NT2/D1 (cell line): ENCODE data around the gene DOCK1.

Source experiments
- DNase-seq: peaks from one replicate; pipeline ENCODE4 v3.0.0-alpha.2; 2011; ENCODE audit warnings: low read depth, low spot score
- H3K27me3 ChIP-seq: 2 replicates; pipeline ENCODE4 v1.6.0; 2011; ENCODE audit warnings: mild to moderate bottlenecking; ENCODE audit not compliant: insufficient read length, insufficient read depth
- H3K36me3 ChIP-seq: 2 replicates; pipeline ENCODE4 v1.6.1; 2011; ENCODE audit warnings: mild to moderate bottlenecking, low read length, mixed read lengths; ENCODE audit not compliant: insufficient read depth, insufficient read length
- H3K4me1 ChIP-seq: 2 replicates; pipeline ENCODE4 v1.5.1; 2011; ENCODE audit not compliant: insufficient read depth, insufficient read length
- H3K4me3 ChIP-seq: 2 replicates; pipeline ENCODE4 v1.5.1; 2011; ENCODE audit warnings: low read depth; ENCODE audit not compliant: insufficient read length
- H3K9ac ChIP-seq: 2 replicates; pipeline ENCODE4 v1.6.0; 2011; ENCODE audit warnings: low read depth; ENCODE audit not compliant: insufficient read length
- H3K9me3 ChIP-seq: 2 replicates; pipeline ENCODE4 v1.5.1; 2011; ENCODE audit warnings: mild to moderate bottlenecking, low read length; ENCODE audit not compliant: insufficient read depth
- SUZ12 ChIP-seq: IDR thresholded peaks from 2 replicates; pipeline ENCODE4 v1.6.1; 2011; ENCODE audit not compliant: insufficient read length, insufficient read depth; ENCODE audit errors: extremely low read depth
- YY1 ChIP-seq: IDR thresholded peaks from 2 replicates; pipeline ENCODE4 v1.6.1; 2011; ENCODE audit not compliant: insufficient read length, insufficient read depth
- ZNF274 ChIP-seq: IDR thresholded peaks from 2 replicates; pipeline ENCODE4 v1.6.1; 2011; ENCODE audit warnings: mild to moderate bottlenecking, low read depth, low read length

The DOCK1 gene

DNA sequence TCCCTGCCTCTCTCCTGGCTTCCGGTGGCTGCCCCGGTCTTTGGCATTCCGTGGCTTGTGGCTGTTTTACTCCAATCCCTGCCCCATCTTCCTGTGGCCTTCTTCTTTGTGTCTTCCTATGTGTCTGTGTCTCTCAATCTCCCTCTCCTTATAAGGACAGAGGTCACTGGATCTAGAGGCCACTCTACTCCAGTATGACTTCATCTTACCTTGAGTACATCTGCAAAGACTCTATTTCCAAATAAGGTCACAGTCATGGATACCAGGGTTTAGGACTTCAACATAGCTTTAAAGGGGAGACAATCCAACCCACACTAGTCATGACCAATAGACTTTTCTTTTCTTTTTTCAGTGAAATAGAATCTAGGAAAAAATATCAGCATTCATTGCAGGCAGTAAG is 444.5 kb downstream of the DOCK1 start:
- TF ChIP-seq ZNF274, result no peak
- no peak for TF ChIP-seq YY1
- TF ChIP-seq SUZ12, result no peak
- H3K36me3 ChIP-seq, result no peaks in the 10 kb centered on the region
- H3K27me3 ChIP-seq, result no peaks in the 10 kb centered on the region
- H3K9ac ChIP-seq, result no peak overlapping the region
- DNase-seq, result no peak
- no peaks in the 10 kb centered on the region for H3K9me3 ChIP-seq
- peaks cover 10% of the 10 kb centered on the region for H3K4me1 ChIP-seq
- H3K4me3 ChIP-seq, result no peak overlapping the region

DNA sequence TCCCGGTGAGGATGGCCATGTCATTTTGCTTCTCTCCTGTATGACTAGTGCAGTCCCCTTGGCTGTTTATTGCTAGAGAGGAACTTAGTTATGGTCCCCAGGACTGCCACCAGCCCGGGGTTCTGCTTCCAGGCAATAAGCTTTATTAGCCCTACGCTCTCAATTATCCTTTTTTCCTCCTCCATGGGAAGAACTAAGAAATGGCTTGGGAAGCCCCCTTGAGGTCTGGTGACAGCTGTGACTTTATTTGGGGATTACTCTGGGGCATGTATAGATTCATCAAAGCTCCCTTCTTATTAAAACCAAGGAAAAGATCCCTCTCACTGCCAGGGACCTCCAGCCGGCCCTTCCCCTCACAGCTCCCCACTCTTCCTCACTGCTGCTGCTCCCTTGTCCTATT is 446.3 kb downstream of the DOCK1 start:
- Histone ChIP-seq H3K4me3 (no peak overlapping the region), H3K27me3 (no peaks in the 10 kb centered on the region), H3K4me1 (peaks cover 2% of the 10 kb centered on the region), H3K36me3 (no peaks in the 10 kb centered on the region), H3K9ac (no peak overlapping the region), H3K9me3 (no peaks in the 10 kb centered on the region)
- TF ChIP-seq YY1 (no peak), SUZ12 (no peak), ZNF274 (no peak)
- DNase-seq, result no peak

DNA sequence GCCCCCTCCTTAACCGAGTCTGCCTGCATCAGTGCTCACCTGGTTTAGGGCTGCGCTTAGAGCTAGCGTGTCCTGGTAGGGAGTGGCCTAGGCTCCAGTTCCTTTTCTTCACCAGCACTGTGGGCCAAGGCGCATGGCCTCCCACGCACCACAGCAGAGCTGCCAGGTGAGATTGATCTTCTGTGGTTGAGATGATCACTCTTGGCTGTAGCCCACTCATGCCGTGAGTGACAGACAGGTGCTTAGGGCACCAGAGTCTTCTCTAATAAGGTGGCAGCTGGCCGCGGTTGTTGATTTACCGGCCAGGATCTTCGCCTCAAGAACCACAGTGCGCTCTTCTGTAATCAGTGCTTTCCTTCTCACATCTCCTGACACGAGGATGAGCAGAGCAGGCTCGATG is 448.3 kb downstream of the DOCK1 start:
- Histone ChIP-seq H3K36me3 (no peaks in the 10 kb centered on the region), H3K27me3 (no peaks in the 10 kb centered on the region), H3K4me3 (no peak overlapping the region), H3K9ac (no peak overlapping the region), H3K4me1 (no peaks in the 10 kb centered on the region), H3K9me3 (no peaks in the 10 kb centered on the region)
- no peak for DNase-seq
- no peak for TF ChIP-seq YY1
- TF ChIP-seq SUZ12, result no peak
- no peak for TF ChIP-seq ZNF274

DNA sequence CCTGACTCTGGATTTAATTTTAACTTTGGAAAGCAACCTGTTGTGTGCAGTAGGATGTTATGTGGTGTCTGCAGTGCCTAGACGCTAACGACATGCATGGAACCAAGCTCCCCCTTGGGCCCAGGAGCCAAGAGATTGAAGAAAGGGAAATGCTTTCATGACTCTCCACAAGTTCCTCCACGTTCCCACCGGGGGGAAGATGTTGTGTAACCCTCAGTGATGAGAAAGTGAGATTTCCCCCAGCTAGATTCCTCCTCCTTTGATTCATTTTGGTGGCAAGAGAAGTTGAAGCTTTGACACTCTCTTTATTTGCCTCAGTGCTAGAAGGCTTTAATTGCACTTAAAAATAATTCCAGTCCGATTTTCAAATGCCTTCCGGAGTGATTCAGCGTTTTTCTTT is 449.0 kb downstream of the DOCK1 start:
- no peak for DNase-seq
- TF ChIP-seq YY1 (no peak), ZNF274 (no peak), SUZ12 (no peak)
- Histone ChIP-seq H3K4me3 (no peak overlapping the region), H3K4me1 (no peaks in the 10 kb centered on the region), H3K9ac (no peak overlapping the region), H3K9me3 (no peaks in the 10 kb centered on the region), H3K27me3 (no peaks in the 10 kb centered on the region), H3K36me3 (no peaks in the 10 kb centered on the region)

DNA sequence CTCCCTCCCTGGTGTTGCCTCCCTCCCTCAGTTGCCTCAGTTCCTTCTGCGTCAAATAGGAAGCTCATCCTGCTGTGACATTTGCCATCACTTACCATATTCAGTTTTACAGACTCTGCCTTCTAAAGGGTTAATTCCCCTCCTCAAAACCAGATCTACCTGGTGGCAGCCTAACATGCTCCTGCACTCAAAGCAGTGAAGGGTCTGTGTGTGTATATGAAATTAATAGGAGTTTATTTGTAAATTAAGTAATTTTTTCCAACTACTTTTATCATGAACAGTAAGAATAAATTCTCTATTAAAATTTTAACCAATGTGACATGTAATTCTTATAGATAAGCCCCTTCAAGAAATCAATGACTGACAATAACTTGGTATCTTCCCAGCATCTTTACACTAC is 449.8 kb downstream of the DOCK1 start:
- Histone ChIP-seq H3K9ac (no peak overlapping the region), H3K9me3 (no peaks in the 10 kb centered on the region), H3K36me3 (no peaks in the 10 kb centered on the region), H3K4me3 (no peak overlapping the region), H3K4me1 (no peaks in the 10 kb centered on the region), H3K27me3 (no peaks in the 10 kb centered on the region)
- DNase-seq, result no peak
- no peak for TF ChIP-seq YY1
- no peak for TF ChIP-seq ZNF274
- TF ChIP-seq SUZ12, result no peak

DNA sequence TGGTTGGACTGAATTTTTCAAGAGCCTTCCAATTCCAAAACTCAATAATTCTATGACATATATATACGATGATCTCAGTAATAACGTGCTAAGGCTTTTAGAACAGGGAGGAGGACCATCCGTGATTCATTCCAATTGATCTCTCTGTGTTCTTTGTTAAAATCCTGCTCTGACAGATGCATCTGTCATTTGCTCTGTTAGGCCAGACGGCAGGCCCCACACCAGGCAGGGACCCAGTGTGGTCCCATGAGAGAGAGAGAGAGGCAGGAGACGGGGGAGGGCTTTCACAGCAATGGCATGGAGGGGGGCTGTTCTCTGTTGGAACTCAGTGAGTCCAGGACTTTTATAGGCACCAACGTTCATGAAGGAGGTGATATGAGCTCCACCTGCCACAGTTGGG is 451.1 kb downstream of the DOCK1 start:
- Histone ChIP-seq H3K9ac (no peak overlapping the region), H3K9me3 (no peaks in the 10 kb centered on the region), H3K27me3 (no peaks in the 10 kb centered on the region), H3K4me3 (no peak overlapping the region), H3K4me1 (no peaks in the 10 kb centered on the region), H3K36me3 (no peaks in the 10 kb centered on the region)
- no peak for TF ChIP-seq YY1
- TF ChIP-seq ZNF274, result no peak
- TF ChIP-seq SUZ12, result no peak
- no peak for DNase-seq

DNA sequence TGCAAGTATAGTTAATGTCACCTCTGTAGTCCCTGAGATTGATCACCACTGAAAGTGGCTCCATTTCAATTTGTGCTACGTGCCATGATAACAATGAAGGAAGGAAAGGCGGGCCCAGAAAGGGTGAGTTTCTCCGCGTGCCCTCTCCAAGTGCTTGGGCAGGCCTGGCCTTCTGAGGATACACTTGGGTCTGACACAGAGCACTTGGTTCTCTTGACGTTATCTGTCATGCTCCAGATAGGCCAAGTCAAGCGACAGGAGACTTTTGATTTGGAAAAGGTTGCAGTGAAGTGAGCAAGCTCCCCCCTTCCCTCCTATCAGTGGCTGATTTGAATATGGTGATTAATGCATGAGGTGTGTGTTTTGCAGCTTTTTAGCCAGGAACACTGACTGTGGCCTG is 452.0 kb downstream of the DOCK1 start:
- H3K27me3 ChIP-seq, result no peaks in the 10 kb centered on the region
- TF ChIP-seq YY1, result no peak
- no peak for TF ChIP-seq ZNF274
- TF ChIP-seq SUZ12, result no peak
- no peaks in the 10 kb centered on the region for H3K9me3 ChIP-seq
- H3K36me3 ChIP-seq, result no peaks in the 10 kb centered on the region
- no peak overlapping the region for H3K9ac ChIP-seq
- no peaks in the 10 kb centered on the region for H3K4me1 ChIP-seq
- DNase-seq, result no peak
- no peak overlapping the region for H3K4me3 ChIP-seq

DNA sequence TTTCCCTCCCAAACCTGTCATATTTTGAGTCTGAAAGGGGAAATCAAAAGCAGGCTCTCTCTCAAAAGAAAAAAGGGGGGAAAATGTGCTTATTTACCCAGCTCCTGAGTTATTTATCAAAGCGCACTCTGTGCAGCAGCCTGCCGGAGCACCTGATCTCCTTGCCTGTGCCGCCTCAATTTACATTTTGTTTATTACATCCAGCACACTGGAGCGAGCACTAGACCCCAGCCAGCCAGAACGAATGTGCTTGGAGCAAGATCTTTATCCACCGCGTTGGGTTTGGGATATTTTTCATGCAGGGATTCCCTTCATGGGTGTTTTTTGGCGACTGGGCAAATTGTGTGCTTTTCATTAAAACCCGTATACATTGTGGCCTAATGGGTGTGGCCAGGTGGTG is 453.1 kb downstream of the DOCK1 start:
- no peaks in the 10 kb centered on the region for H3K9me3 ChIP-seq
- no peaks in the 10 kb centered on the region for H3K27me3 ChIP-seq
- no peak overlapping the region for H3K9ac ChIP-seq
- H3K4me1 ChIP-seq, result no peaks in the 10 kb centered on the region
- no peak for DNase-seq
- no peak overlapping the region for H3K4me3 ChIP-seq
- TF ChIP-seq ZNF274 (no peak), YY1 (no peak), SUZ12 (no peak)
- no peaks in the 10 kb centered on the region for H3K36me3 ChIP-seq
